Measurements from ENCODE around the gene ADAMTSL4. TPM values are rescaled to one million over a fixed set of nuclear protein-coding genes. Genes with fewer than 3 reads are reported as not detected.

Gene ADAMTSL4
- total RNA-seq, 1 experiment from 2014 or later, result 0.87 TPM

- peak overlapping the region; percentile 81 for H3K4me2 ChIP-seq (ENCODE audit: low read length)
- ATAC-seq (no peak), DNase-seq (no peak)
- intact Hi-C loops (cut with micrococcal nuclease), result no loop called here
- no peaks in the 10 kb centered on the region for H3K9me2 ChIP-seq (replicated peaks; ENCODE audit: low read length)
- H3K79me2 ChIP-seq (ENCODE audit: low read length), result no peaks in the 10 kb centered on the region
- peak overlapping the region; percentile 92 for H2AFZ ChIP-seq (ENCODE audit: low read length)
- H3F3A ChIP-seq (ENCODE audit: low read length, unreplicated experiment), result no peaks in the 10 kb centered on the region
- no peaks in the 10 kb centered on the region for H3K27me3 ChIP-seq (ENCODE audit: low read length)
- POLR2A ChIA-PET (ENCODE audit: unreplicated experiment), result interaction anchor here (0.7 to 1.1 kb wide), 2 partner anchors 9 to 45 kb away, joined by 3 to 8 read pairs; partner anchors contain the start of gene ECM1
- no peaks in the 10 kb centered on the region for H3K9me3 ChIP-seq (ENCODE audit: low read length)
- H3K27ac ChIP-seq (ENCODE audit: low read length), result no peak overlapping the region
- peaks cover 11% of the 10 kb centered on the region for H3K4me1 ChIP-seq (ENCODE audit: insufficient read depth, low read length)
- TF ChIP-seq EZH2 (IDR thresholded peaks at IDR 0.05; ENCODE audit: low read length, unreplicated experiment) (no peak), EZH2phosphoT487 (IDR thresholded peaks at IDR 0.05; ENCODE audit: borderline replicate concordance, low read length) (no peak), CTCF (conservative IDR thresholded peaks at IDR 0.05; ENCODE audit: low read depth, low read length) (no peak)
- BruUV-seq (replicated peaks), result no TSS peak
- CTCF ChIA-PET, result interaction anchor here (0.7 kb wide), 1 partner anchor 29 kb away, joined by 3 read pairs; the partner anchor contains the start of gene TARS2
- no peaks in the 10 kb centered on the region for H4K20me1 ChIP-seq (ENCODE audit: low read length)
- H3K36me3 ChIP-seq (ENCODE audit: low read depth, low read length), result no peaks in the 10 kb centered on the region
- H3K4me3 ChIP-seq (ENCODE audit: low read length), result peak overlapping the region; percentile 71
- no peak overlapping the region; the same call in 1 of the 2 replicates for H3K9ac ChIP-seq (ENCODE audit: low read length)
Measured at GRCh38 chr1:150516616-150517015, 32.6 kb upstream of the ADAMTSL4 start.

GRCh38 chr1:150521196-150521968 lies 27.8 kb upstream of the ADAMTSL4 start:
- Histone ChIP-seq H3F3A (ENCODE audit: low read length, unreplicated experiment) (no peaks in the 10 kb centered on the region), H3K4me2 (ENCODE audit: low read length) (no peak overlapping the region), H4K20me1 (ENCODE audit: low read length) (no peaks in the 10 kb centered on the region), H3K79me2 (ENCODE audit: low read length) (no peaks in the 10 kb centered on the region), H3K27ac (ENCODE audit: low read length) (no peak overlapping the region), H3K4me1 (ENCODE audit: insufficient read depth, low read length) (peaks cover 4% of the 10 kb centered on the region; the same call in 1 of the 2 replicates), H3K36me3 (ENCODE audit: low read depth, low read length) (no peaks in the 10 kb centered on the region), H3K9me2 (replicated peaks; ENCODE audit: low read length) (no peaks in the 10 kb centered on the region), H3K9me3 (ENCODE audit: low read length) (no peaks in the 10 kb centered on the region), H3K9ac (ENCODE audit: low read length) (no peak overlapping the region), H3K4me3 (ENCODE audit: low read length) (no peak overlapping the region), H3K27me3 (ENCODE audit: low read length) (no peaks in the 10 kb centered on the region), H2AFZ (ENCODE audit: low read length) (no peak overlapping the region)
- TF ChIP-seq EZH2 (IDR thresholded peaks at IDR 0.05; ENCODE audit: low read length, unreplicated experiment) (no peak), CTCF (conservative IDR thresholded peaks at IDR 0.05; ENCODE audit: low read depth, low read length) (no peak), EZH2phosphoT487 (IDR thresholded peaks at IDR 0.05; ENCODE audit: borderline replicate concordance, low read length) (no peak)
- DNase-seq (no peak), ATAC-seq (no peak)
- ChIA-PET CTCF (no interaction called here), POLR2A (ENCODE audit: unreplicated experiment) (no interaction called here)
- intact Hi-C loops (cut with micrococcal nuclease), result no loop called here
- BruUV-seq (replicated peaks), result no TSS peak

GRCh38 chr1:150525348-150525747 lies 23.9 kb upstream of the ADAMTSL4 start:
- no TSS peak for BruUV-seq (replicated peaks)
- Histone ChIP-seq H3F3A (ENCODE audit: low read length, unreplicated experiment) (peaks cover 5% of the 10 kb centered on the region), H3K4me3 (ENCODE audit: low read length) (no peak overlapping the region), H3K9ac (ENCODE audit: low read length) (no peak overlapping the region), H4K20me1 (ENCODE audit: low read length) (no peaks in the 10 kb centered on the region), H3K36me3 (ENCODE audit: low read depth, low read length) (no peaks in the 10 kb centered on the region), H3K9me2 (replicated peaks; ENCODE audit: low read length) (no peaks in the 10 kb centered on the region), H3K4me2 (ENCODE audit: low read length) (no peak overlapping the region), H2AFZ (ENCODE audit: low read length) (no peak overlapping the region), H3K4me1 (ENCODE audit: insufficient read depth, low read length) (peaks cover 13% of the 10 kb centered on the region; the same call in 1 of the 2 replicates), H3K27ac (ENCODE audit: low read length) (no peak overlapping the region), H3K79me2 (ENCODE audit: low read length) (no peaks in the 10 kb centered on the region), H3K9me3 (ENCODE audit: low read length) (no peaks in the 10 kb centered on the region), H3K27me3 (ENCODE audit: low read length) (no peaks in the 10 kb centered on the region)
- CTCF ChIA-PET, result no interaction called here
- DNase-seq (no peak), ATAC-seq (no peak)
- intact Hi-C loops (cut with micrococcal nuclease), result loop anchor here (5.0 kb wide), 1 partner anchor 38 kb away; the partner anchor contains the start of gene TARS2
- TF ChIP-seq CTCF (conservative IDR thresholded peaks at IDR 0.05; ENCODE audit: low read depth, low read length) (no peak), EZH2 (IDR thresholded peaks at IDR 0.05; ENCODE audit: low read length, unreplicated experiment) (no peak), EZH2phosphoT487 (IDR thresholded peaks at IDR 0.05; ENCODE audit: borderline replicate concordance, low read length) (no peak)
- POLR2A ChIA-PET (ENCODE audit: unreplicated experiment), result no interaction called here

Measured in PC-3 (cell line).